ENCODE results near the gene SLC9A8. TPM values are rescaled to one million over a fixed set of nuclear protein-coding genes. Genes with fewer than 3 reads are reported as not detected.

The SLC9A8 gene
- total and polyA plus RNA-seq, 2 of the 8 experiments (the other 6 are each of a cell fraction or from before 2014, with no cell fraction given): 3.2 to 6.2 TPM

GRCh38 chr20:49794336-49795134 is 18.1 kb upstream of the SLC9A8 start:
- Histone ChIP-seq H2BK5ac (ENCODE audit: low read depth, low read length) (no peak overlapping the region), H2BK120ac (replicated peaks; ENCODE audit: low read depth, low read length) (no peak overlapping the region), H3K27me3 (replicated peaks in 1 of 4; ENCODE audit: control insufficient read depth in 3 of 4, extremely low read depth in 1 of 4, insufficient read depth in 3 of 4, low read length in 3 of 4) (no peaks in the 10 kb centered on the region), H3K4me3 (ENCODE audit: extremely low read depth in 1 of 4, insufficient read depth in 2 of 4, low read depth in 3 of 4, low read length in 4 of 4) (no peak overlapping the region), H3K79me1 (ENCODE audit: low read depth, low read length) (no peaks in the 10 kb centered on the region), H2AK5ac (ENCODE audit: low read depth, low read length) (no peak overlapping the region), H3K14ac (ENCODE audit: insufficient read length) (no peak overlapping the region), H3K4me2 (ENCODE audit: insufficient read depth in 1 of 2, low read depth in 2 of 2, low read length in 2 of 2) (no peak overlapping the region), H4K91ac (replicated peaks; ENCODE audit: insufficient read length, low read length) (no peak overlapping the region), H2BK20ac (ENCODE audit: low read length) (no peak overlapping the region), H4K8ac (ENCODE audit: extremely low read depth, insufficient read depth, low read length) (no peak overlapping the region), H2AFZ (ENCODE audit: low read length) (no peak overlapping the region), H2BK15ac (ENCODE audit: low read length) (no peak overlapping the region), H3K56ac (replicated peaks; ENCODE audit: insufficient read length, low read depth, low read length) (no peak overlapping the region), H2BK12ac (ENCODE audit: low read depth, low read length) (no peak overlapping the region), H4K20me1 (replicated peaks in 1 of 2; ENCODE audit: control insufficient read depth in 1 of 2, insufficient read depth in 2 of 2, low read length in 2 of 2) (no peaks in the 10 kb centered on the region), H3K4me1 (replicated peaks in 1 of 4; ENCODE audit: control insufficient read depth in 3 of 4, insufficient read depth in 4 of 4, low read length in 3 of 4) (no peaks in the 10 kb centered on the region; a peak in 1 of 7 replicates), H3K27ac (ENCODE audit: low read depth, low read length) (no peak overlapping the region), H3K23me2 (ENCODE audit: low read depth, low read length) (0 out of 2 replicates have a peak, but pooled peaks cover 3% of the 10 kb centered on the region), H3K4ac (replicated peaks; ENCODE audit: insufficient read length, low read depth, low read length) (no peak overlapping the region), H3K36me3 (ENCODE audit: control insufficient read depth in 2 of 4, insufficient read depth in 4 of 4, low read length in 3 of 4) (no peaks in the 10 kb centered on the region), H3K79me2 (ENCODE audit: control insufficient read depth in 1 of 2, insufficient read depth in 2 of 2, low read length in 2 of 2) (no peaks in the 10 kb centered on the region), H3K23ac (ENCODE audit: insufficient read length) (no peak overlapping the region), H4K5ac (ENCODE audit: insufficient read length, low read depth, low read length) (no peak overlapping the region), H3K18ac (ENCODE audit: extremely low read depth, low read length) (no peak overlapping the region), H3K9ac (replicated peaks in 1 of 4; ENCODE audit: extremely low read depth in 1 of 4, low read depth in 3 of 4, low read length in 3 of 4) (no peak overlapping the region), H3K9me3 (ENCODE audit: insufficient read depth in 2 of 2, low read depth in 1 of 2, low read length in 1 of 2) (no peaks in the 10 kb centered on the region)
- no peak for TF ChIP-seq E2F6 (IDR thresholded peaks at IDR 0.05)
- no peak for TF ChIP-seq CBX8 (IDR thresholded peaks at IDR 0.05; ENCODE audit: borderline replicate concordance, low read depth, low read length)
- no peak for TF ChIP-seq NRF1 (IDR thresholded peaks at IDR 0.05; ENCODE audit: low read depth, low read length)
- no peak for TF ChIP-seq RFX5 (IDR thresholded peaks at IDR 0.05; ENCODE audit: borderline replicate concordance, low read depth, low read length)
- FAIRE-seq (no peak), DNase-seq (ENCODE audit: low read depth in 1 of 2, low spot score in 2 of 2) (no peak)
- WGBS, 2 experiments (ENCODE audit: extremely low coverage in 1 of 2, insufficient coverage in 1 of 2, insufficient read length in 1 of 2, insufficient replicate concordance in 2 of 2, low coverage in 1 of 2, low lambda C conversion rate in 2 of 2, missing lambda C conversion rate in 1 of 2): 82% methylated on average over 10 of the region's 10 CpGs; no CpG with 5 or more reads in 1 of the 2 experiments
- ChIA-PET POLR2A (ENCODE audit: partially characterized antibody) (interaction anchor here (0.6 kb wide), 1 partner anchor 114 kb away, joined by 3 read pairs; no protein-coding TSS in a partner anchor), CTCF (ENCODE audit: partially characterized antibody) (interaction anchor here (0.6 to 4.3 kb wide), 5 partner anchors 52 to 306 kb away, joined by 3 to 13 read pairs (median 4); no protein-coding TSS in a partner anchor)

All from H1 (cell line).